GM21447 (cell line): ENCODE measurements around the gene SETDB2.

Source experiments
- ATAC-seq: cut with Tn5 transposase; IDR thresholded peaks from one replicate; pipeline ENCODE4 v1.9.1; 2021; ENCODE audit not compliant: unreplicated experiment

Gene SETDB2

DNA sequence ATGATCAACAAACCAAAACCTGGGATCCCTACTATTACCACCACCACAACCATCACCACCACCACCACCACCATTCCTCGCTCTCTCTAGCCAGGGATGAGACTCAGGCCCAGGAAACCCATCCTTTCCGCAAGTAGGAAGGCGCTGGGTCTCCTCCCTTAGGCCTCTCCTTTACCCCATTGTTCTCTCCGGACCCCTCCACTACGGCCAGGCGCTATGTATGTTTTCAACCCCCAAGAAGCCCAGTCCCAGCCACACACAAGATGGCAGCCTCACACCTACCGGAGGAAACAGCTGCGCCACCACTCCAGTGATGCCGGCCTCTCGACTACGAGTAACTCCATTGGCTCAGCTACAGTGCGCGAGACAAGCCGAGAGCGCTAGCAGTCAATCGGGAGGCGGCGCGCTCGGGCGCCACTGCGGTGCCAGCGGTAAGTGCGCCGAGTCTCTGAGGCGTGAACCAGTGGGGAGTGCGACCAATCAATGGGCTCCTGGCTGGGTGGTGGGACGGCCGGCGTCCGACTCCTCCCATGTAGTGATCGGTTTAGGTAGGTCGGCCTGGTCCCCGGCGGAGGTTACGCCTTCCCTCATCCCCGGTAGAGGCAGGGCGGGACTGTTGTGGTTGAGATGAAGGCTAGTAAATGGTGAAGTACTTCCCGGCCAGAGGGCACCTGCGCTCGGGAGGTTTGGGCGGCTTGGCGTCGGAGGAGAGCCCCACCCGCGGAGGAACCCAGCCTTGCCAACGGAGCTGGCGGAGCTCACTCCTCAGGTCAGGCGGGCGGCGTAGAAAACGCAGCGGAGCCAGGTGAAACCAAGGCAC, at the start of gene SETDB2, which contains the start of gene CAB39L:
SETDB2 (plus strand) TSS at position 571 of the 820 bp plus-strand sequence. CDS start 7,620 bp downstream, outside the sequence.
CAB39L (minus strand) TSS at position 361 of the 820 bp plus-strand sequence. CDS start 61,154 bp downstream, outside the sequence.
- ATAC-seq = peak; percentile 93

DNA sequence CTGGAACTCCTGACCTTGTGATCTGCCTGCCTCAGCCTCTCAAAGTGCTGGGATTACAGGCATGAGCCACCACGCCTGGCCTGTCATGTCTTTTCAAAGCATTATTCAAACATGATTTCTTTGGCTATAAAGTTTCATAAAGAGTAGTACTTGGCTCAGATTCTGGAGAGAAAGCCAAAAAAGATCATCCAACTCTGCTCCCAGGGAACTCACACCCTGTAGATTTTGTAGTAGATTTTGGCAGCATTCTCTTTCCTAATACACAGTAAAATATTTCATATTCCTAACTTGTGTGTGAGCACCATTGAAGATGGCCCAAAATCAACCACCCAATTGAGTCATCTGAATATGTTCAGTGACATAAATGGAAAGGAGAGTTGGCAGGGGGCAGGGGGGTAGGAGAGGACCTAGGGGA, 48.6 kb upstream of the SETDB2 start:
- no peak for ATAC-seq

- no peak for ATAC-seq
Observed at GRCh38 chr13:49395878-49396380, 48.1 kb upstream of the SETDB2 start.

DNA sequence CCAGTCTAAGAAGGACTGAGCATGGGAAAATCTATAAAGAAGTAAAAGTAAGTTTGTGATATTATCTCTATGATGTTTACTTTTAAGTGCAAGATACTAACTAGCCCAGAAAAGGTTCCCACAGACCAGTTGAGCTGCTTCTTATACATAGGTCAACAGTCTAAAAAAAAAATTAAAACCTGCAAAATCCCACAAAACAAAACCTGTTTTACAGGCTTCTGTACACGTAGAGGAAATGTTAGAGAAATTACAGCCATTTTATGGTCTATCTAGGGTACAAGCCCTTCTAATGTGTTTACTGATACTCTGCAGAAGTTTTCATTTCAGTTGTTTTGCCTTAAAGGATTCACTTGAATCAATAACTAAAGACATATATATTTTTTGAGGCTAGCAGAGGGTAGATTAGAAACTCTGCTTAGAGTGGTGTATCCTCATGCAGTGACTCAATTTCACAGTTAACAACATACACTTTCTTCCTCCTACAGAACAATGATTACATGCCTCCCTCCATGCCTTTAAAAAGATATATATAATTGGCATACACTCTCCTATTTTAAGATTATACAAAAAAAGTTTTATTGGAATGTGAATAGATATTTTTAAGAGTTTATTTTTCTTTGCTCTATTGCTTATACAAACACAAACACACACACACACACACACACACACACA, 44.1 kb upstream of the SETDB2 start:
- ATAC-seq = no peak

GRCh38 chr13:49400755-49401659, 43.1 kb upstream of the SETDB2 start:
- no peak for ATAC-seq

DNA sequence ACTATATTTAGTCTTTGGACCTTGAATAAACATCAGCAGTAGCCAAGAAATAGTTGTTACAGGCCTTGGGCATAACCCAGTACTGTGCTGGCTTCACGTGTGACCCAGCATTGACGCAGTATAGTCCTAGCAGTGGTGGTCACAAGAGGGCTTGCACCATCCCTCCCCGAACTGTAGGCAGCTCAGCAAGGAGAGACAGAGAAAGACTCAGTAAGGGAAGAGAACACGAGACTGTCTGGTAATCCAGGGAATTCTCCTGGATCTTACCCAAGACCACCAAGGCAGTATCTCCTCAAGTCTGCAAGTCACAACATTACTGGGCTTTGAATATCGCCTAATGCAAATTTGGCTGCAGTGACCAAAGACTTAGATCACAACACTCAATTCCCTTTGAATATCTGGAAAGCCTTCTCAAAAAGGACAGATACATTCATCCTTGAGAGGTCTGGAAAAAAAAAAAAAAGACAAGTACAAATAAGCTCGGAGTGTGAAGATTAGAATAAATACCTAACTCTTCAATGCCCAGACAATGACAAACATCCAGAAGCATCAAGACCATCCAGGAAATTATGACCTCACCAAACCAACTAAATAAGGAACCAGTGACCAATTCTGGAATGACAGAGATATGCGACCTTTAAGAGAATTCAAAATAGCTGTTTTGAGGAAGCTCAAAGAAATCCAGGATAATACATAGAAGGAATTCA, 39.9 kb upstream of the SETDB2 start:
- ATAC-seq = no peak

DNA sequence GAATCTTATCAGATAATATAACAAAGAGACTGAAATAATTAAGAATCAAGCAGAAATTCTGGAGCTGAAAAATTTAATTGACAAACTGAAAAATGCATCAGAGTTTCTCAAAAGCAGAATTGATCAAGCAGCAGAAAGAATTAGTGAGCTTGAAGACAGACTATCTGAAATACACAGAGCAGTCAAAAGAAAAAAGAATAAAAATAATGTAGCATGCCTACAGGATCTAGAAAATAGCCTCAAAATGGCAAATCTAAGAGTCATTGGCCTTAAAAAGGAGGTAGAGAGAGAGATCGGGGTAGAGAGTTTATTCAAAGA, 39.4 kb upstream of the SETDB2 start:
- no peak for ATAC-seq

- ATAC-seq = no peak
Observed at GRCh38 chr13:49407068-49407467, 37.0 kb upstream of the SETDB2 start.

DNA sequence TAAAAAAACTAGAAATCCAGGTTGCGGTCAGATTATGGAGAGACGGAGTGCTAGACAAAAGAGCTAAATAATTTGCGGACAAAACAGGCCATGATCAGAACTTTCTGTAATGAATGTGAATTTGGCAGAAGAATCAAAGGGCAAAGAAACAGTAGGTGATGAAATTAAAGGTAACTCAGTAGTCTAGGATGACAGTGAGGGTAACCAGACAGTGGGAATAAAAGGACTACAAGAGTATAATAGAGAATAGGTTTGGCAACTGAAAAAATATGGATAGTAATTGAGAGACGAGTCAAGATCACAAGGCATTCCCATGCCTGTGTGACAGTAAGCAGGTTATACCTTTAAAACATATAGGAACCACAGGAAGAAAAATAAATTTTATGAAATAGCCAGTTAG, 36.1 kb upstream of the SETDB2 start:
- ATAC-seq = no peak

GRCh38 chr13:49409008-49409407, 35.1 kb upstream of the SETDB2 start:
- no peak for ATAC-seq

GRCh38 chr13:49410006-49410405, 34.1 kb upstream of the SETDB2 start:
- no peak for ATAC-seq

- no peak for ATAC-seq
Observed at GRCh38 chr13:49410477-49410876, 33.6 kb upstream of the SETDB2 start.

GRCh38 chr13:49411353-49411752, 32.7 kb upstream of the SETDB2 start:
- ATAC-seq = no peak

- ATAC-seq = no peak
Observed at GRCh38 chr13:49412749-49413148, 31.3 kb upstream of the SETDB2 start.

DNA sequence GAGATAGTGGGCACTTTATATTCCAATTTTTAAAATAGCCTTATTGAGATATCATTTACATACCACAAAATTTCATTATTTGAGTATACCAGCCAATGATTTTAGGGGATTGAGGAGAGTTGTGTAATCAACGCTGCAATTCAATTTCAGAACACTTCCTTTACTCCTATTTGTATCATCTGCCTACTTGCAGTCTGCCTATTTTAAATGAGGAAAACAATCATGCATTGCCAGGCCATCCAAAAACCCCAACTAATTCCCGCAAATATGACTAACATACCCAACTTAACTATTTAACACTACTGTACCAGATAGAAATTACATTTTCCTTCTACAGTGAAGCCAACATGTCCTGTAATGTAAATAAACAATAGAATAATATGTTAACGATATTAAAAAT, 26.9 kb upstream of the SETDB2 start:
- no peak for ATAC-seq

GRCh38 chr13:49418206-49418605, 25.9 kb upstream of the SETDB2 start:
- ATAC-seq = no peak

- no peak for ATAC-seq
Observed at GRCh38 chr13:49419276-49419675, 24.8 kb upstream of the SETDB2 start.

GRCh38 chr13:49421391-49421790, 22.7 kb upstream of the SETDB2 start:
- ATAC-seq = no peak

DNA sequence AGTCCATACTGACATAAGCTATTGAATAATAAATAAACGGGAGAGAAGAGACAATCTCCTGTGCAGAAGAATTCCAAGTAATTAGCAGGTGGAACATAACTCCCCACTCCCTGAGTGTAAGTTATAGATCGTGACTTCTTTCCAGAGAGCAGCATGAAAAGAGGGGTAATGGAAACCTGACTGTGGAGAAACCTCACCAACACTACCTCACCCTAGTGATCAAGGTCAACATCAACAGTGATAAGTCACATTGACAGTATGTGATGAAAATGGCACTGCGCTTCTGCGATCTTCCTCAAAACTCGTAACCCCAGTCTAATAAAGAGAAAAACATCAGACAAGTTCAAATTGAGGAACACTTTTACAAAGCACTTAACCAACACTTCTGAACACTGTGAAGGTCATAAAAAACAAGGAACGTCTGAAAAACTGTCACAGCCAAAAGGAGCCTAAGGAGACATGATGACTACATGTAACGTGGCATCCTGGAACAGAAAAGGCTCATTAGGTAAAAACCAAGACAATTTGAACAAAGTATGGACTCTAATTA, 20.0 kb upstream of the SETDB2 start:
- no peak for ATAC-seq

DNA sequence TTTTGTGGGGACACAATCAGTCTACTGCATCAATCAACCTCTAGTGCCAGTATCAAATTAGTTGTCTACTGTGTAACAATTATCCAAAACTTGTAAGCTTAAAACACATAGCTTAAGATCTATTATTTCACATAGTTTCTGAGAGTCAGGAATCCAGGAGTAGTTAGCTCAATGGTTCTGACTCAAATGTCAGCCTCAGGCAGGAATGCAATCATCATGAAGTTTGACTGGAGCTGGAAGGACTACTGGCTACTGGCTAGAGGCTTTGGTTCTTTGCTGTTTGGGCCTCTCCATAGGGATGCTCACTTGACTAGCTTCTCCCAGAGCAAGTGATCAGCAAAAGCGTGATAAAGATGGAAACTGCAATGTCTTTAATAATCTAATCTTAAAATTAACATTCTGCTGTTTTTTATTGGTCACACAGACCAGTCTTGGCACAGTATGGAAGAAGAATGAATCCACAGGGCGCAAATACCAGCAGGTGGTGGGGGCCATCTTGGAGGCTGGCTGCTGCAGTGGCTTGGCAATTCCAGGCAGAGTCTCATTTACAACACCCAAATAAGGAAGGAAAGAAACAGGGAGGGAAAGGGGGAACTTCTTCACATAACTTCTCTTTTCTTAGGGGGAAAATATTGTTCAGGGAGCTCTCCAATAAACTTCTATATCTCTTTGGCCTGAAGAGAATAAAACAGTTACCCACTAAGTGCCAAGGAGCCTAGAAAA, 15.9 kb upstream of the SETDB2 start:
- ATAC-seq = no peak
